ENCODE results near the gene SLC39A8.
A peak's percentile ranks its signal among the peaks of the same experiment; 100 is the strongest.
"Not testable (repeated sequence)": the region's sequence is repeated elsewhere in the genome, so short reads cannot be mapped to it uniquely, and the experiment has no call there.

Gene SLC39A8

DNA sequence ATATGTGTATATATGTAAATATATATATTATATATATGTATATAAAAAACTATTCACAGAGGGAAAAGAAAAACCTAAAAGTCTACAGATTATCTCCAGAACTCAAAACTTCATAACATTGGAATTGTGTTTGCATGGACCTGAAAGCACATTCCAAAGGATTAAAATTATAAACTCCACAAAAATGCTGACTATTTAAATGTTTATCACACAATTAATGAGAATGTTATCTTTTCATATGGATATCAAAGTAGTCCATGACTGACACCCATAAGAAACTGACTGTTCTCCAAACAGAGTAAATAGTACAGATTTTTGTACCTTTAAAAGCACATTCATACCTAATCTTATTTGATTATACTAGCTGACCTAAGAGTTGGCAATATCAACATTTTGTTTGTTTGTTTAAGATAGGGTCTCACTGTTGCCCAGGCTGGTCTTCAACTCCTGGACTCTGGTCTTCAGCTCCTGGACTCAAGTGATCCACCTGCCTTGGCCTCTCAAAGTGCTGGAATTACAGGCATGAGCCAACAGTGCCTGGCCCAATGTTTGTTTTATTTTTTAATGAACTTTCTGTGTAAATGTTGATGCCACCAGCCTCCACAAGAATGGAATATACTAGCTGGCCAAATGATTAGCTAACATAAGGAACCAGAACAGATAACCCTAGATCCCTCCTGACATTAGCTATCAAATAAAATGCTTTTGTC, 50.0 kb downstream of the SLC39A8 start:
- DNase-seq: no peak

DNA sequence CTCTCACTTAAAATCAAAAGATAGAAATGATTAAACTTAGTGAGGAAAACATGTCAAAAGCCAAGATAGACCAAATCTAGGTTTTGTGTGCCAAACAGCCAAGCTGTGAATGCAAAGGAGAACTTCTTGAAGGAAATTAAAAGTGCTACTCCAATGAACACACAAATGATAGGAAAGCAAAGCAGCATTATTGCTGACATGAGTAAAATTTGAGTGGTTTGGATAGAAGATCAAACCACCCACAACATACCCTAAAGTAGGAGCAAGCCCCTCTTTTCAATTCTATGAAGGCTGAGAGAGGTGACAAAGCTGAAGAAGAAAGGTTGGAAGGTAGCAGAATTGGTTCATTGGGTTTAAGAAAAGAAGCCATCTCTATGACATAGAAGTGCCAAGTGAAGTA, 56.8 kb downstream of the SLC39A8 start:
- no peak for DNase-seq

DNA sequence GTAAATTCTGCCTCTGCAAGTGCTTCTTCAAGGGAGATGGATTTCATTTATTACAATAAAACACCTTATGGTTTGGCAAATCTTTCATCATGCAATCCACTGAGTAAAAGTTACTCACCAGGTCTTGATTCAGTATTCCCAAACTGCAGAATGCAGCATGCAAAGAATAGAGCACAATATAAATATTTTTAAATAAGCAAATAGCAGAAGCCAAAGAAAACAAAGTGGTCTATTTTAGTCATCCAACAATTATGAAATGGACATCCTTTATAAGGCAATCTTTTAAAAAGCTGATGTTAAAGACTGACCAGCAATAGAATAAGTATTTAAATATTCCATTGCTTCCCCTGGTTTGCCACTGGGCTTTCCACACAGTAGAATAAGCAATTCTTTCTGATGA, 59.5 kb downstream of the SLC39A8 start:
- no peak for DNase-seq

DNA sequence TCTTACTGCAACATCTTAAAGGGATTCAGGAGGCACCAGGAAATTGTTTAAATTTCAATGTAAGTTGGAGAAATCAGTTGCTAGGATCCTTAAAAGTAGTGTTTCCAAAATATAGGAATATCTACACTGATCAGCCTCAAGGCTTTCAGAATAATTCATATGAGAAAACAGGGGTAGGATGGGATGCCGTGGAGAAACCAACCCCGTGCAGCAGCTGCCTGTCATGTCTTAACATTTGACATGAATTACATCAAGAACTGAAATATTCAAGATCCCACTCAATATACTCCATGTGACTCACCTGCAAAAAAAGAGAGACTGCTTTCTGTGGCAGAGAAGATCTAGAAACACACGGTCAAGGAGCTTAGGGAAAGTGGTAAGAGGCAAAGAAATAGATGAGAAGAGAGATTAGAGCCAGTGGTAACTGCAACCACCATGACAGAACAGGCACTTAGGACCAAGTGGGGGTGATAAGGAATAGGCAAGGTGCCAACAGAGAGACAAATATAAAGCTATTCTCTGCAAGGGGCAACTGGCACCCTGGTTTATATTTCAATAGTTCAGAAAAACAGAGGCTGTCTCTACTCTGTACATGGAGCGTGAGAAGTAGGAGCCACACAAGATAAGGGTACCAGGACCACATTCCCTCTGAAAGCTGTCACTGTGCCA, 64.0 kb downstream of the SLC39A8 start:
- DNase-seq: no peak

DNA sequence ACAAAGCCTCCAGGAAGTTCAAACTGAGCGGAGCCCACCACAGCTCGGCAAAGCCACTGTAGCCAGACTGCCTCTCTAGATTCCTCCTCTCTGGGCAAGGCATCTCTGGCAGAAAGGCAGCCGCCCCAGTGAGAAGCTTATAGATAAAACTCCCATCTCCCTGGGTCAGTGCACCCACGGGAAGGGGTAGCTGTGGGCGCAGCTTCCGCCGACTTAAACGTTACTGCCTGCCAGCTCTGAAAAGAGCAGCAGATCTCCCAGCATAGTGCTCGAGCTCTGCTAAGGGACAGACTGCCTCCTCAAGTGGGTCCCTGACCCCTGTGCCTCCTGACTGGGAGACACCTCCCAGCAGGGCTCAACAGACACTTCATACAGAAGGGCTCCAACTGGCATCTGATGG, 72.0 kb downstream of the SLC39A8 start:
- DNase-seq: not testable (repeated sequence)

DNA sequence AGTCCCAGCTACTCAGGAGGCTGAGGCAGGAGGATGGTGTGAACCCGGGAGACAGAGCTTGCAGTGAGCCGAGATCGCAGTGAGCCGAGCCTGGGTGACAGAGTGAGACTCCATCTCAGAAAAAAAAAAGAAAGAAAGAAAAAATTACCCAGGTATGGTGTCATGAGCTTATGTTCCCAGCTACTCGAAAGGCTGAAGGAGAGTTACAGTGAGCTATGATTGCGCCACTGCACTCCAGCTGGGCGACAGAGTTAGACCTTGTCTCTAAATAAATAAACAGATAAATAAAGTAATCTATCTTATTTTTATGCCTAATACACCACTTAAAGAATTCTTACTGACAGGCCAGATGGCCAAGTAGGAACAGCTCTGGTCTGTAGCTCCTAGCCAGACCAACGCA, 73.0 kb downstream of the SLC39A8 start:
- DNase-seq: no peak

DNA sequence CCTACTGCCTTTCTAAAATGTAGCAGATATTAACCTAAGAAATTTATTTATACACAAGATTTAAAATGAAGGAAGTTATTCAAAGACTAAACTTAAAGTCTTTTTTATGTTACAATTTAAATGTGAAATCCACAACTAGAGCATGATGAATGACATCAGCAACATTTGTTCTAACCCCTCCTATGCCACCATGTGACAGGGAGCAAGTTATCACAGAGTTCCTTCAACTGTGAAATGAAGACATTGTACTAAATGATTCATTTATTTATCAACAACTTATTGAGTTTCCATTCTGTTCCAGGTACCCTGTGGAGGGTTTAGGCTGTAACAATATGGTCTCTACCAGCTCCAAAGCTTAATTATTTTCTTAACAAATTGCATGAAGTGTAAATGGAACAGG, 76.9 kb downstream of the SLC39A8 start:
- DNase-seq: no peak

DNA sequence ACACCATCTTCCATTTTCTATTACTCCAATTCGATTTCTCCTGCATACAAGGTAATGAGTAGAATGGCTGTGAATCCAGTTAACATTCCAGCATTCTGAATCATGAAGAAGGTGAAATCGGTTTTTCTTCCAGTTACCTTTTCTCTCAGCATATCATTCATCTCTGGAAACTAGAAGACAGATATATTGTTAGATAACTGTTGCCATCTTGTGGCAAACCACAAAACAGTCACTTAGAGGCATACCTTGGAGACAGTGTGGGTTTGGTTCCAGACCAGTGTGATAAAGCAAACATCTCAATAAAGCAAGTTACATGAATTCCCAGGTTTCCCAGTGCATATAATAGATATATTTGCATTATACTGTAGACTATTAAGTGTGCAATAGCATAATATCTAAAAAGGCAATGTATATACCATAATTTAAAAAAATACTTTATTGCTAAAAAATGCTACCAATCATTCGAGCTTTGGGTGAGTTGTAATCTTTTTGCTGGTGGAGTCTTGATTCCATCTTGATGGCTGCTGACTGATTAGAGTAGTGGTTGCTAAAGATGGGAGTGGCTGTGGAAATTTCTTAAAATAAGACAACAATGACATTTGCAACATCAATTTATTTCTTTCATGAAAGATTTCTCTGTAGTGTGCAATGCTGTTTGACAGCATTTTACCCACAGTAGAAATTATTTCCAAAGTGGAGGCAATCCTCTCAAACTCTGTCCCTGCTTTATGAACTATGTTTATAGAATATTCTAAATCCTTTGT, 82.1 kb downstream of the SLC39A8 start:
- DNase-seq: peak; percentile 30

DNA sequence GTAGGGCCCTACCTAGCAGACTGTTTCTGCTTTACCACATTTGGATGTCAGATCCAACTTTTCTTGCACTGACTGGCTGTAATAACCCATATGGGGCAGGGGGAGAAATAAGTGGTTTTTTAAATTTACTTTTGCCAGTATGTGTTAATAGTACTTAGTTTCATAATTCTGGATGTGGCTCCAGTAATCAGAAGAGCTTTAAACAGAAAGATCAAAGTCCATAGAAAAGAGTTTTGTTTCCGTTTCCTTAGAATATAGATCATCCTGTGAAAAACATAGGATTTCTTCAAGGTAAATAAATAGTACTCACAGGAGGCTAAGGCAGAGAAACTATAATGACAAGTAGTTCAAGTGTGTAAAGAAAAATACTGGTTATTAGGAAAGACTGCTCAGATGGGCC, 85.6 kb downstream of the SLC39A8 start:
- no peak for DNase-seq

DNA sequence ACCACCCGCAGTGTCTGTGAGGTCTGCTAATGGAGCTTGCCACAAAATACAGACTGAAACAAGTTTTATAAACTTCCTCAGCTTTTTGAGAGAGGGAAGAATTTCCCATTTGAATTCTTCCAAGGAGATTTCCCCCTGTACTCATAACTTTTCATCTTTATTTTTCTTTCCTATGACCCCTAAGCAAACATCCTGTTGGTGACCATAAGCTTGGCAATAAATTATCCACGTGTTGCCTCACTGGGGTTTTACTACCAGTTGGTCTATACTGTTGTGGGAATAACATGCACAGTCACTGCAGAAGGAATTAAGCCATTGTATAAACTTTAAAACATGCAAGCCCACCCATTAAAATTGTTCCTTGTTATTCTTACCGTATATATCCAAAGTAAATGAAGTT, 86.2 kb downstream of the SLC39A8 start:
- DNase-seq: no peak

DNA sequence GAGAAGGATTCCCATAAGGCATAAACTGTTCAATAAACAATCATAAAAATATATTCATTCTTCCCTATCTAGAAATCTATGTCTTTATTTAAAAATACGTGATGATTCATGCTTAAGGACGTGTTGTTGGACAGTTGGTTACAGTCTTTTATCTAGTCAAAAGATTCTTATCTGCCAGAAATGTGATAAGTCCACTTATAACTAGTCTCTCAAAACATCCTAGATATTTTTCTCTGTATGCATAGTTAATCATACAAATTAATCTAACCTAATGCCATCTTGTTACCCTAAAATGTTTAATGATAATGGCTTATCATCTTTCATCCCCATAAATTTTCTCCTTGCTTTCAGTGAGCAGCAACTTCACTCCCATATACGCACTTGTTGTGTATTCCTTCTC, 89.0 kb downstream of the SLC39A8 start:
- no peak for DNase-seq

DNA sequence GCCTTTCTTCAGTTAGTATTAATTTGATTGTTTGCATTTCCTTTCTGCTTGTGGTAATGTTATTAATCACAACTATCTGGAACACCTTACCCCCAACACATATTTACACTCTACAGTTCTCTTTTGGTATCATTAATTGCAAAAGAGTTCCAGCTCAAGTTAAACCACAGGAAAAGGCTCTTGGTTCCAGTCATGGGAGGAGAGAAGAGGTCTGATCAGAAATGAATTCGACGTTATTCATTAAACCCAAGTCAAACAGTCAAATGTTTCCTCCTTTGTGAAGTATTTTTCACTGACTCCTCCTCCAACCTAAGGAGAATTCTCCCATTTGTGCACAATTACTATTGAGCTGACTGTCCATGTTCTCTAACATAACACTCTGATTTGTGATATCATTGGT, 91.4 kb downstream of the SLC39A8 start:
- DNase-seq: no peak

DNA sequence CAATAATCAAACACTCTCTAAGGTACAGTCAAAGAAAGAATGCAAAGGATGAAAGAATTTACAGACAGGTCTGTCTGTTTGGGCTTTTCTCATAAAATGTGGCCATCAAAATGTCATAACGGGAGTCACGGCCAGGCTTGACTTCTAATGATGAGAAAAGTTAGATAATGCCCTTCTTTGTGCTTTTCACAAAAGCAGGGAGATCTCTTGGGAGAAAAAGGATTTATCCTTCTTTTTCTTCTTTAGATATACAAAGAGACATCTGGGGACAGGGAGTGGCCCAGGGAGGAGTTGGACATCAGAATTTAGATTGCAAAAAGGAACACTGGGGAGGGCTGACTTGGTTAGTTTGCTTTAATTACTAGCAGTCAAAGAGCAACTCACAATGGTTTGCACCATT, 93.1 kb downstream of the SLC39A8 start:
- DNase-seq: no peak

DNA sequence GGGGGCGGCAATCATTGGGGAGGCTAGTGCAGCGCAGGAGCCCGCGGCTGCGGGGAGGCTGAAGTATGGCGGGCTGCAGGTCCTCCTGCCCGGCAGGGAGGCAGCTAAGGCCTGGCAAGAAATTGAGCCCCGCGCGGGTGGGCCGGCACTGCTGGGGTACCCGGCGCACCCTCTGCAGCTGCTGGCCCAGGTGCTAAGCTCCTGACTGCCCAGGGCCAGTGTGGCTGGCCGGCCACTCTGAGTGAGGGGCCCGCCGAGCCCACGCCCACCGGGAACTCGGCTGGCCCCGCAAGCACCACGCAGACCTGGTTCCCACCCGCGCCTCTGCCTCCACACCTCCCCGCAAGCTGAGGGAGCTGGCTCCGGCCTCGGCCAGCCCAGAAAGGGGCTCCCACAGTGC, 94.9 kb downstream of the SLC39A8 start:
- no peak for DNase-seq

DNA sequence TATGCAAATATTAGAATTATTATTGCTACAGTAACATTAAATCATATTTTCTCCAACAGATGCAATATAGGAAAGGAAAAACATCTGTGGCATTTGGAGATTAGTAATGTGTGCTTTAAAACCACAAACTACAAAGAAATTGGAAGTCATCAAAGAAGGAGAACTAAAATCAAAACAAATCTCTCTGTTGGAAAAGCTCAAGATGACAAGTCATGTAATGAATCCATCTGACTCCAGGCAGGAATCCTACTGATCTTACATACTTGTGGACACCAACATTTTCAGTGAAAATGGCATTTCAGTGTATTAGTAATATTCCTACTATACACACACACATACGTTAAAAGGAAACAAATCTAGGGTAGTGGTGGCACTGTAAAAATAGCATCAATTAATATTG, 98.2 kb downstream of the SLC39A8 start:
- no peak for DNase-seq

DNA sequence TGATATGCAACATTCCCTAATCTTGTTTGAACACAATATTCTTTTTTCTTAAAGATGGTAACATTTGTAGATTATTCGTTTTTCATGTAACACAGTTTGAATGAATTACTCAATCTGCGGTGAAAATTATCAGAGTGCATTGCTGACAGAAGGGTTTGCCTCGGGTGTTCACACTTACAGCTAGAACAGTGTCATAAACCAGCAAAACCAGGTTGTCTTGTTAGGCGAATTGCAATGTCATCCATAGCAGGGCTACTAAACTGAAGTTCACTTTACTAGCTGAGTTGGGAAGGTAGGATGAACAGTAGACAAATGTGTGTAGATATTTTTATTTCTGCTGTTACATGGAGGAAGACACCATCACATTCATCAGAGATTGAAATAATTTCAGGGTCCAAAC, 98.9 kb downstream of the SLC39A8 start:
- no peak for DNase-seq

DNA sequence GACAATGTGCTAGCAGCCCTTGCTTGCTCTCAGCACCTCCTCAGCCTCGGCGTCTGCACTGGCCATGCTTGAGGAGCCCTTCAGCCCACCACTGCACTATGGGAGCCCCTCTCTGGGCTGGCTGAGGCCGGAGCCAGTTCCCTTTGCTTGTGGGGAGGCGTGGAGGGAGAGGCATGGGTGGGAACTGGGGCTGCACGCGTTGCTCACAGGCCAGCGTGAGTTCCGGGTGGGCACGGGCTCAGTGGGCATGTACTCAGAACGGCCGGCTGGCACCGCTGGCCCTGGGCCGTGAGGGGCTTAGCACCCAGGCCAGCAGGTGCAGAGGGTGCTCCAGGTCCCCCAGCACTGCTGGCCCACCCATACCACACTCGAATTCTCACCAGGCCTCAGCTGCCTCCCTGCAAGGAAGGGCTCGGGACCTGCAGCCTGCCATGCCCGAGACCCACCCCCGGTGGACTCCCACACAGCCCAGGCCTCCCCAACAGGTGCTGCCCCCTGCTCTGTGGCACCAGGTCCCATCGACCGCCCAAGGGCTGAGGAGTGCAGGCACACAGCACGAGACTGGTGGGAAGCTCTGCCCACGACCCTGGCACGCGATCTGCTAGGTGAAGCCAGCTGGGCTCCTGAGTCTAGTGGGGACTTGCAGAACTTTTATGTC, 100.3 kb downstream of the SLC39A8 start:
- no peak for DNase-seq

DNA sequence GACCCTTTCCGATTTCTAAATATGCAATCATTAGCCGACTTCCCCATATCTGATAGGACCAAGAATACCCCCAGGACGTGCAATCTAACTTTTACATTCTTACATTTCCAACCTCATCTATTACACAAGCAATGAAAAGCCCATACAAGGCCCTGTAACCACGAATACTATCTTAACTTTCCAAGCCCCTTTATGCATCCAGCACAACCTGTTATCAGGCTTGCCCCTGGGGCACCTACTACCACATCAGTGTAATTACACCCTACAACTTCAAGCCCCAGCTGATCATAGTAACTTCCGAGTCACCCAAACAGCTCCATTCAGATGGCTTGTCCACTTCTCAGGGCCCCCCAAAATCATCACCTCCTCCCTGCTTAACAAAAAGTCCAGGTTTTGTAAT, 102.0 kb downstream of the SLC39A8 start:
- not testable (repeated sequence) for DNase-seq

DNA sequence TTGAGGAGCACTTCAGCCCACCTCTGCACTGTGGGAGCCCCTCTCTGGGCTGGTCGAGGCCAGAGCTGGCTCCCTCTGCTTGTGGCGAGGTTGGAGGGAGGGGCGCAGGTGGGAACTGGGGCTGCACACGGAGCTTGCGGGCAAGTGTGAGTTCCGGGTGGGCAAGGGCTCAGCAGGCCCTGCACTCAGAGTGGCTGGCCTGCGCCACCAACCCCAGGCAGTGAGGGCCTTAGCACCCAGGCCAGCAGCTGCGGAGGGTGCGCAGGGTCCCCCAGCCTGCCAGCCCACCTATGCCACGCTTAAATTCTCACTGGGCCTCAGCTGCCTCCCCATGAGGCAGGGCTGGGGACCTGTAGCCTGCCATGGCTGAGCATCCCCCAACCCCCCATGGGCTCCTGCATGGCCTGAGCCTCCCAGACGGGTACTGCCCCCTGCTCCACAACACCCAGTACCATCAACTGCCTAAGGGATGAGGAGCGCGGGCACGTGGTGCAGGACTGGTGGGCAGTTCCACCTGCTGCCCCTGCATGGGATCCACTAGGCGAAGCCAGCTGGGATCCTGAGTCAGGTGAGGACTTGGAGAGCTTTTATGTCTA, 110.9 kb downstream of the SLC39A8 start:
- no peak for DNase-seq

DNA sequence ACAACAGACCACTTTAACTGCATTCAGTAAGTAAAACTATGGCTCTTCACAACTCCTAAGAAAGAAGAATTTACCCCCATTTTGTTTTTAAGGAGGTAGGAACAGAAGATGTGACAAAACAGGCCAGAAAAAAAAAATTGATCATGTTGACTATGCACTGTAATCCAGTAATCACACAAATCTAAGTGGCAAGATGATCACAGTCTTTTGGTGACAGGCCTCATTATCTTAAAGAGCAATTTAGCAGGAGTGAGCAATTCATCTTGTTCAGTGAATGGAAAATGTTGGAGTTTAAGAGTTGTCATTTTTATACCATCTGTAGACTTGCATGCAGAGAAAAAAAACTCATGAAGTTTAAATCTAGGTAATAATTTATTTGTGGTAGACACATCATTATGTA, 115.1 kb downstream of the SLC39A8 start:
- DNase-seq: no peak

DNA sequence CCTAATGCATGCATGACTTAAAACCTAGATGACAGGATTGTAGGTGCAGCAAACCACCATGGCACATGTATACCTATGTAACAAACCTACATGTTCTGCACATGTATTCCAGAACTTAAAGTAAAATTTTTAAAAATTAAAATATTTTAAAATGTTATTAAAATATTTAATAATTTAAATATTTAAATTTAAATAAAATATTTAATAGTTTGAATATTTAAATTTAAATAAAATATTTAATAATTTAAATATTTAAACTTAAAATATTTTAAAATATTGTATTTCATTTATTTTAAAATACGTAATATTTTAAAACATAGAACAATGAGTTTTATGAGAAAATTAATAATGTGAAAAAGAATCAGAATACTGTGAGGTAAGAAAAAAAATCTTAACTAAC, 117.9 kb downstream of the SLC39A8 start:
- no peak for DNase-seq

DNA sequence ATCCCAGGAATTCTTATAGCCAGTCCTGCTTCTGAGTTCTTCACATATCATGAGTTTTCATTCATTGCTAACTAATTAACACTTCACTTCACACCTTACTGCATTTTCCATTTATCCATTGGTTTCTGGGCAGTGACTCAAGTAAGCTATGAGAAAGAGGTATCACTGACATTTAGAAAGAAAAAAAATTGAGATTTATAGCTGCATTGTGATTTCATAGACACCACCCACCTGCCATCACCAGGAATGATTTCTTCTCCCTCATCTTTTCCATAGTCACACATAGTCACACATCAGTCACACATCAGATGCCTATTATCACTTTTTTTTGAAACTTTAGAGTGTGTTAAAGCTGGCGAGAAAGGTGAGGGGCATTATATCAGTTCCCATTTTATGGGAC, 121.8 kb downstream of the SLC39A8 start:
- DNase-seq: no peak

DNA sequence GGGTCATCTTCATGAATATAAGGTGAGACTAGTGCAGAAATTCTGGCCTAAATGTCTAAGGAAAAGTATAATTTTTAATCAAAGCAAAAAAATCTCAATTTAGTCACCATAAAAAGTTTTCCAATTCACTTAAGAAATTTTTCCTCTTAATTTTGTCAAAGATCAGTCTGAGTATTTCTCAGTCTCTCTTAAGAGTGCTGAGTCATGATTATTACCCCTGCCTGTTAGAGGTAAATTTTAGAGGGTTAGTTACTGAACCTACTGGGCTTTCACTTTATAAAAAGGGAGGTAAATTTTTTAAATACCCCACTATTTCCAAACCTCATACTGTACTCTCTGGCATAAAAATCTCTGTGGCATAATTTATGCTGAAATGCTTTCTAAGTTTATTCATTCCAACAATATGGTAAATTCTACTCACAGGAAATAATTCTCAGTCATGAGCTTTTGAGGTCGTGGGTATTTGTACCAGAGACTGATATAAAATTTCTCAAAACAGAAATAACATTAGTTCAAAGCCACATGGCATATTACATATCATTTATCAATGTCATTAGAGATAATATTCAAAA, 122.4 kb downstream of the SLC39A8 start:
- no peak for DNase-seq

Measured in CD4-positive, alpha-beta T cell treated with Interleukin-4 for 4 hours (primary cell).